Measurements from ENCODE around the gene CACYBP.

CACYBP gene

GRCh38 chr1:174966008-174966572, 33.7 kb upstream of the CACYBP start:
- H3K27me3 ChIP-seq (ENCODE audit: insufficient read depth, insufficient read length) = no peaks in the 10 kb centered on the region
- no peaks in the 10 kb centered on the region for H3K36me3 ChIP-seq (ENCODE audit: insufficient read depth, insufficient read length, low read length)
- no peak overlapping the region for H3K9ac ChIP-seq (ENCODE audit: insufficient read length, low read depth)
- no peaks in the 10 kb centered on the region for H3K4me1 ChIP-seq (ENCODE audit: insufficient read depth, insufficient read length)
- H3K4me3 ChIP-seq (ENCODE audit: insufficient read length, low read depth) = no peak overlapping the region
- no peaks in the 10 kb centered on the region for H3K9me3 ChIP-seq (ENCODE audit: insufficient read depth, low read length)
- TF ChIP-seq SUZ12 (IDR thresholded peaks at IDR 0.05; ENCODE audit: extremely low read depth, insufficient read depth, insufficient read length) (no peak), ZNF274 (IDR thresholded peaks at IDR 0.05; ENCODE audit: low read depth, low read length) (no peak), YY1 (IDR thresholded peaks at IDR 0.05; ENCODE audit: insufficient read depth, insufficient read length) (no peak)
- no peak for DNase-seq (ENCODE audit: low read depth, low spot score)

GRCh38 chr1:174967845-174968705, 31.7 kb upstream of the CACYBP start:
- Histone ChIP-seq H3K4me1 (ENCODE audit: insufficient read depth, insufficient read length) (no peaks in the 10 kb centered on the region), H3K9ac (ENCODE audit: insufficient read length, low read depth) (no peak overlapping the region)
- DNase-seq (ENCODE audit: low read depth, low spot score) = no peak

GRCh38 chr1:174968750-174969244, 30.9 kb upstream of the CACYBP start:
- H3K9me3 ChIP-seq (ENCODE audit: insufficient read depth, low read length) = no peaks in the 10 kb centered on the region
- H3K9ac ChIP-seq (ENCODE audit: insufficient read length, low read depth) = no peak overlapping the region
- H3K4me3 ChIP-seq (ENCODE audit: insufficient read length, low read depth) = no peak overlapping the region
- DNase-seq (ENCODE audit: low read depth, low spot score) = no peak
- H3K27me3 ChIP-seq (ENCODE audit: insufficient read depth, insufficient read length) = no peaks in the 10 kb centered on the region
- no peaks in the 10 kb centered on the region for H3K4me1 ChIP-seq (ENCODE audit: insufficient read depth, insufficient read length)
- TF ChIP-seq SUZ12 (IDR thresholded peaks at IDR 0.05; ENCODE audit: extremely low read depth, insufficient read depth, insufficient read length) (no peak), YY1 (IDR thresholded peaks at IDR 0.05; ENCODE audit: insufficient read depth, insufficient read length) (no peak), ZNF274 (IDR thresholded peaks at IDR 0.05; ENCODE audit: low read depth, low read length) (no peak)
- H3K36me3 ChIP-seq (ENCODE audit: insufficient read depth, insufficient read length, low read length) = no peaks in the 10 kb centered on the region

More at GRCh38 chr1:174967845-174968705, 31.7 kb upstream of the CACYBP start:
- no peaks in the 10 kb centered on the region for H3K36me3 ChIP-seq (ENCODE audit: insufficient read depth, insufficient read length, low read length)
- no peaks in the 10 kb centered on the region for H3K27me3 ChIP-seq (ENCODE audit: insufficient read depth, insufficient read length)
- TF ChIP-seq ZNF274 (IDR thresholded peaks at IDR 0.05; ENCODE audit: low read depth, low read length) = no peak
- TF ChIP-seq YY1 (IDR thresholded peaks at IDR 0.05; ENCODE audit: insufficient read depth, insufficient read length) = no peak
- no peak for TF ChIP-seq SUZ12 (IDR thresholded peaks at IDR 0.05; ENCODE audit: extremely low read depth, insufficient read depth, insufficient read length)
- no peaks in the 10 kb centered on the region for H3K9me3 ChIP-seq (ENCODE audit: insufficient read depth, low read length)
- no peak overlapping the region for H3K4me3 ChIP-seq (ENCODE audit: insufficient read length, low read depth)

- Histone ChIP-seq H3K9me3 (ENCODE audit: insufficient read depth, low read length) (no peaks in the 10 kb centered on the region), H3K4me3 (ENCODE audit: insufficient read length, low read depth) (no peak overlapping the region), H3K27me3 (ENCODE audit: insufficient read depth, insufficient read length) (no peaks in the 10 kb centered on the region), H3K4me1 (ENCODE audit: insufficient read depth, insufficient read length) (no peaks in the 10 kb centered on the region), H3K9ac (ENCODE audit: insufficient read length, low read depth) (no peak overlapping the region), H3K36me3 (ENCODE audit: insufficient read depth, insufficient read length, low read length) (no peaks in the 10 kb centered on the region)
- TF ChIP-seq YY1 (IDR thresholded peaks at IDR 0.05; ENCODE audit: insufficient read depth, insufficient read length) (no peak), ZNF274 (IDR thresholded peaks at IDR 0.05; ENCODE audit: low read depth, low read length) (no peak), SUZ12 (IDR thresholded peaks at IDR 0.05; ENCODE audit: extremely low read depth, insufficient read depth, insufficient read length) (no peak)
- no peak for DNase-seq (ENCODE audit: low read depth, low spot score)
Observed at GRCh38 chr1:174969977-174970376, 29.8 kb upstream of the CACYBP start.

- Histone ChIP-seq H3K9ac (ENCODE audit: insufficient read length, low read depth) (no peak overlapping the region), H3K4me3 (ENCODE audit: insufficient read length, low read depth) (no peak overlapping the region)
- TF ChIP-seq YY1 (IDR thresholded peaks at IDR 0.05; ENCODE audit: insufficient read depth, insufficient read length) (no peak), ZNF274 (IDR thresholded peaks at IDR 0.05; ENCODE audit: low read depth, low read length) (no peak), SUZ12 (IDR thresholded peaks at IDR 0.05; ENCODE audit: extremely low read depth, insufficient read depth, insufficient read length) (no peak)
Observed at GRCh38 chr1:174971466-174971865, 28.3 kb upstream of the CACYBP start.

GRCh38 chr1:174971902-174972301, 27.8 kb upstream of the CACYBP start:
- no peak for TF ChIP-seq ZNF274 (IDR thresholded peaks at IDR 0.05; ENCODE audit: low read depth, low read length)
- no peak for TF ChIP-seq SUZ12 (IDR thresholded peaks at IDR 0.05; ENCODE audit: extremely low read depth, insufficient read depth, insufficient read length)
- TF ChIP-seq YY1 (IDR thresholded peaks at IDR 0.05; ENCODE audit: insufficient read depth, insufficient read length) = no peak
- no peaks in the 10 kb centered on the region for H3K4me1 ChIP-seq (ENCODE audit: insufficient read depth, insufficient read length)
- H3K4me3 ChIP-seq (ENCODE audit: insufficient read length, low read depth) = no peak overlapping the region
- no peaks in the 10 kb centered on the region for H3K9me3 ChIP-seq (ENCODE audit: insufficient read depth, low read length)
- no peak for DNase-seq (ENCODE audit: low read depth, low spot score)
- no peaks in the 10 kb centered on the region for H3K36me3 ChIP-seq (ENCODE audit: insufficient read depth, insufficient read length, low read length)
- H3K27me3 ChIP-seq (ENCODE audit: insufficient read depth, insufficient read length) = no peaks in the 10 kb centered on the region
- no peak overlapping the region for H3K9ac ChIP-seq (ENCODE audit: insufficient read length, low read depth)

More at GRCh38 chr1:174971466-174971865, 28.3 kb upstream of the CACYBP start:
- Histone ChIP-seq H3K27me3 (ENCODE audit: insufficient read depth, insufficient read length) (no peaks in the 10 kb centered on the region), H3K4me1 (ENCODE audit: insufficient read depth, insufficient read length) (no peaks in the 10 kb centered on the region), H3K9me3 (ENCODE audit: insufficient read depth, low read length) (no peaks in the 10 kb centered on the region), H3K36me3 (ENCODE audit: insufficient read depth, insufficient read length, low read length) (no peaks in the 10 kb centered on the region)
- DNase-seq (ENCODE audit: low read depth, low spot score) = no peak

- Histone ChIP-seq H3K4me3 (ENCODE audit: insufficient read length, low read depth) (no peak overlapping the region), H3K36me3 (ENCODE audit: insufficient read depth, insufficient read length, low read length) (peaks cover 4% of the 10 kb centered on the region), H3K9ac (ENCODE audit: insufficient read length, low read depth) (no peak overlapping the region), H3K27me3 (ENCODE audit: insufficient read depth, insufficient read length) (no peaks in the 10 kb centered on the region), H3K9me3 (ENCODE audit: insufficient read depth, low read length) (no peaks in the 10 kb centered on the region), H3K4me1 (ENCODE audit: insufficient read depth, insufficient read length) (no peaks in the 10 kb centered on the region)
- no peak for TF ChIP-seq YY1 (IDR thresholded peaks at IDR 0.05; ENCODE audit: insufficient read depth, insufficient read length)
- DNase-seq (ENCODE audit: low read depth, low spot score) = no peak
Observed at GRCh38 chr1:174974711-174975119, 25.0 kb upstream of the CACYBP start.
